K562 treated with DMSO at 1 percent for 24 hours (cell line): ENCODE data around the gene PIGN. TPM values are rescaled to one million over a fixed set of nuclear protein-coding genes. Genes with fewer than 3 reads are reported as not detected.

Experiments used
- total RNA-seq: library from RNA; unstranded; fragments of 300-600 nt; gene quantifications from 2 replicates; pipeline ENCODE4 v1.2.3, GENCODE V29; 2022; ENCODE audit warnings: low read depth; ENCODE audit not compliant: insufficient read depth

The PIGN gene, protein sequence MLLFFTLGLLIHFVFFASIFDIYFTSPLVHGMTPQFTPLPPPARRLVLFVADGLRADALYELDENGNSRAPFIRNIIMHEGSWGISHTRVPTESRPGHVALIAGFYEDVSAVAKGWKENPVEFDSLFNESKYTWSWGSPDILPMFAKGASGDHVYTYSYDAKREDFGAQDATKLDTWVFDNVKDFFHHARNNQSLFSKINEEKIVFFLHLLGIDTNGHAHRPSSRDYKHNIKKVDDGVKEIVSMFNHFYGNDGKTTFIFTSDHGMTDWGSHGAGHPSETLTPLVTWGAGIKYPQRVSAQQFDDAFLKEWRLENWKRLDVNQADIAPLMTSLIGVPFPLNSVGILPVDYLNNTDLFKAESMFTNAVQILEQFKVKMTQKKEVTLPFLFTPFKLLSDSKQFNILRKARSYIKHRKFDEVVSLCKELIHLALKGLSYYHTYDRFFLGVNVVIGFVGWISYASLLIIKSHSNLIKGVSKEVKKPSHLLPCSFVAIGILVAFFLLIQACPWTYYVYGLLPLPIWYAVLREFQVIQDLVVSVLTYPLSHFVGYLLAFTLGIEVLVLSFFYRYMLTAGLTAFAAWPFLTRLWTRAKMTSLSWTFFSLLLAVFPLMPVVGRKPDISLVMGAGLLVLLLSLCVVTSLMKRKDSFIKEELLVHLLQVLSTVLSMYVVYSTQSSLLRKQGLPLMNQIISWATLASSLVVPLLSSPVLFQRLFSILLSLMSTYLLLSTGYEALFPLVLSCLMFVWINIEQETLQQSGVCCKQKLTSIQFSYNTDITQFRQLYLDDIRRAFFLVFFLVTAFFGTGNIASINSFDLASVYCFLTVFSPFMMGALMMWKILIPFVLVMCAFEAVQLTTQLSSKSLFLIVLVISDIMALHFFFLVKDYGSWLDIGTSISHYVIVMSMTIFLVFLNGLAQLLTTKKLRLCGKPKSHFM
- 8.3 and 10.2 TPM in 2 replicates for total RNA-seq

DNA sequence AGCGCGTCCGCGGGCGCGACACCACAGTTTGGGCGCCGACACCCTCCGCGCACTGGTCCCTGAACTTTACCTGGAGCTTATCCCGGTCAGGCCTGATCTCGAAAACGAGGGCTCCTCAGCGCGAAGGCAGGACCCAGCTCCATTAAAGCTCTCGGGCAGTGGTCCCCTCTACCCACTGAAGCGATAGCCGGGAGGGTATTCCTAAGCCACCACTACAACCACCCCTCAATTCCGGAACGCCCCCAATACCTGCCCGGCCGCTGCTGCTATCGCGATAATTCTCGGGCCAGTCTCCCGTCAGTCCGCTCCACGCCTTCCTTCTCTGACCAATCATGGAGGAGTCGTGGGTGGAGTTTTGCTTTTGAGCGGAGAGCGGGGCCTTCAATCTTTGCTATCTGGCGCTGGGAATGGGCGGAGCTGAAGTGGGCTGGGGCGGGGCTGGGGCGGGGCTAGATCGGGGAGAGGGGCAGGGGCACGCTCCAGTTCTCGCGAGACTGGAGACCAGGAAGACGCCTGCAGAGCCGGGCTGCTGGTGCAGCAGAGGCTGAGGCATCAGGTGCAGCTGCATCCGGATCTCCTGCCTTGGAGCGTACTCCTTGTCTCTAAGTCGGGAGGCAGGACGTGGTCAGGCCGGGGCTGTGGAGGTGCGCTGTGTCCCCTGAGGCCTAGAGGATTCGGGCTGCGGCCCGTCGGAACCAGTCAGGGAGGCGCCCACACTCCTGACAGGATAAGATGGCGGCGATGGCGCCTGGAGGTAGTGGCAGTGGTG lies at the start of gene PIGN, which contains the start of gene RELCH:
PIGN (minus strand) TSS at position 283 of the 769 bp plus-strand sequence. CDS start 25,703 bp downstream, outside the sequence.
RELCH (plus strand) TSS at position 482 of the 769 bp plus-strand sequence; CDS start at position 733, 251 bp downstream.

Other genes starting within 250 kb of the PIGN start
- 3.1 and 5.6 TPM in 2 replicates for gene RELCH, start 199 bp upstream of the PIGN start, total RNA-seq
- 0.12 and 0.27 TPM in 2 replicates for gene TNFRSF11A, start 138.3 kb upstream of the PIGN start, total RNA-seq